GM19455 (cell line): Measurements from ENCODE around the gene DPYSL5.

ENCODE experiments used
- ATAC-seq: cut with Tn5 transposase; IDR thresholded peaks from one replicate; pipeline ENCODE4 v1.9.1; 2021; ENCODE audit not compliant: unreplicated experiment

The DPYSL5 gene

GRCh38 chr2:26983746-26984145 is 135.8 kb downstream of the DPYSL5 start:
- no peak for ATAC-seq

GRCh38 chr2:26985807-26986206 is 137.9 kb downstream of the DPYSL5 start:
- no peak for ATAC-seq

GRCh38 chr2:26986576-26986975 is 138.6 kb downstream of the DPYSL5 start:
- ATAC-seq = no peak

- ATAC-seq = no peak
Observed at GRCh38 chr2:26988058-26988860, 140.3 kb downstream of the DPYSL5 start.

GRCh38 chr2:26989156-26989555 is 141.2 kb downstream of the DPYSL5 start:
- ATAC-seq = no peak

- no peak for ATAC-seq
Observed at GRCh38 chr2:26991717-26992116, 143.8 kb downstream of the DPYSL5 start.

- ATAC-seq = no peak
Observed at GRCh38 chr2:26993768-26994167, 145.8 kb downstream of the DPYSL5 start.

- no peak for ATAC-seq
Observed at GRCh38 chr2:26994983-26995382, 147.1 kb downstream of the DPYSL5 start.

- no peak for ATAC-seq
Observed at GRCh38 chr2:26997394-26997793, 149.5 kb downstream of the DPYSL5 start.

GRCh38 chr2:26998323-26998722 is 150.4 kb downstream of the DPYSL5 start:
- no peak for ATAC-seq
